ACHN (cell line): ENCODE results near the gene PHF19.

Experiments
- DNase-seq: peaks from one replicate; pipeline ENCODE4 v3.0.0-alpha.2; 2015
- in situ Hi-C: cut with HindIII; loops from 2 replicates; pipeline ENCODE4 v1.10.0; 2017; ENCODE audit warnings: low sequenced_read_pairs, low pct_ligation_motif_present, low pct_unique_long_range_greater_than_20kb

Gene PHF19

DNA sequence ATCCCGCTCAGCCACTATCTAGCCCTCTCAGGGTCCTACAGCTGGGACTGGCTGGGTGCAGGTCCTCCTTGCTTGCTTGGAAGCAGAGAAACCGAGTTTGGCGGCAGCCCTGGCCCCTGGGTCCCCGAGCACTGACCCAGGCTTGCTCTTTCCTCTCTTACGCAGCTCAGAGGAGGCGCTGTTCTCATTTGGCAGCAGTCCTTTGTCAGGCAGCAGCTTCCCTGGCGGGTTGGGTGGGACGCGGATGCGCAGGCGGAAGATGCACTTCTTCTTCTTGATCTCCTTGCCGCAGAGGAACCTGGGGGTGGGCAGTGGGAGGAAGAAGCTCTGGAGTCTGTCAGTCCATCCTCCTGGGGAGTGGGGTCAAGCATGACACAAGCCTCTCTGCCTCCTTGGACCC is 14.5 kb downstream of the PHF19 start:
- in situ Hi-C loops, result no loop called here

DNA sequence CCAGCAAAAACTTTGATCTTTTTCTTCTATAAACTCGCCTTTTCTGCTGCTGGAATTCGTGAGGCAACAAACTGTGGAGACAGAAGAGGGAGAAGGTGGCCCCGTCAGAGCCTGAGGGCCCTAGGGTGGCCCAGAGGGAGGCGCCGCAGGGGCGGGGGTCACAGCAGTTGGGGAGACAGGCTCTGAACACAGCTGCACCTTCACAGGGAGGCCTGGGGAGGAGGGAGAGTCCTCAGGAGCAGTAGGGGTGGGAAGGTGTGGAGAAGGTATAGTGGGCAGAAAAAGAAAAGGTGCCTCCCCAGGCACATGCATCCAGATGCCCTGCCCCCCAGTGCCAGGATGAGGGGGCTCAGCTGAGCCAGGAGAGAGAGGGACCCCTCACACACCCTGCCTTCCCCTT is 15.1 kb downstream of the PHF19 start:
- no peak for DNase-seq
- in situ Hi-C loops, result no loop called here

More for the DNA sequence above, 14.5 kb downstream of the PHF19 start:
- DNase-seq, result no peak

- in situ Hi-C loops, result no loop called here
- DNase-seq, result no peak
These were observed 16.9 kb downstream of the PHF19 start for GRCh38 chr9:120860083-120860482.

DNA sequence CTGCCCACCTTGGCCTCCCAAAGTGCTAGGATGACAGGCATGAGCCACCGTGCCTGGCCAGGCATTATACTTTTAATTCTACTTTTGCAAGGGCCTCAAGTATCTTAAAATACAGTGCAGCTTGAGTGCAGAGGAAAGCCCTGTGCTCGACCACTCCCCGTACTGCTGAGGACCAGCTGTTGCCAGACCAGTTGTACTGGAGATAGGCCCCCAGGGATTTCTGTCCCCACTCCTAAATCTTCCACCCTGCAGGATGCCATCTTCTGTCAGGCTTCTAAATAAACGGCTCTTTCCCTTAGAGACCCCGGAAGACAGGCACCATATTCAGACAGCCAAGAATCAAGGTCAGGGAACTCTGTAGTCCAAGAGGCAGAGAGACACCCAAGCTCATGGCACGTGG is 17.6 kb downstream of the PHF19 start:
- DNase-seq, result no peak
- in situ Hi-C loops, result no loop called here

DNA sequence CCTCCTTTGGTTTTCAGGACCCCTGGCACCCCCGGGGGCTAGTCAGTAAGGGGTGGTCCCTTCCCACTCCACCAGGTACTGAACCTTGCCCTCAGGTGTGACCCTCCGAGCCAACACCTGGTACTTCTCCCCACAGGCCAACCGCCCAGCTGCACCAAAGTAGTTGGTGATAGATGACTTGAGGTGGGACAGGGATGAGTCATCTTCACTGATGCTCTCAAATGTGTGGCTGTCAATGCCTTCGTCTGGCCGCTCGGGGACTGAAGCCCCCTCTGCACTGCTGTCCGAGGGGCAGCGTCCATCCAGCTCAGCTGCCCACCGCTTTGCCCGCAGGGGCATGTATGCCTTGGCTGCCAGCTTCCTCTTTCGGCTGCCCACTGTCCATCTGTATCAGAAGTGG is 19.1 kb downstream of the PHF19 start:
- DNase-seq, result no peak
- in situ Hi-C loops, result no loop called here

GRCh38 chr9:120857481-120857880 is 19.5 kb downstream of the PHF19 start:
- in situ Hi-C loops, result no loop called here
- no peak for DNase-seq

- DNase-seq, result no peak
- in situ Hi-C loops, result no loop called here
These were observed 20.3 kb downstream of the PHF19 start for GRCh38 chr9:120856700-120857099.

GRCh38 chr9:120855827-120856670 is 20.9 kb downstream of the PHF19 start:
- DNase-seq, result no peak
- in situ Hi-C loops, result no loop called here

DNA sequence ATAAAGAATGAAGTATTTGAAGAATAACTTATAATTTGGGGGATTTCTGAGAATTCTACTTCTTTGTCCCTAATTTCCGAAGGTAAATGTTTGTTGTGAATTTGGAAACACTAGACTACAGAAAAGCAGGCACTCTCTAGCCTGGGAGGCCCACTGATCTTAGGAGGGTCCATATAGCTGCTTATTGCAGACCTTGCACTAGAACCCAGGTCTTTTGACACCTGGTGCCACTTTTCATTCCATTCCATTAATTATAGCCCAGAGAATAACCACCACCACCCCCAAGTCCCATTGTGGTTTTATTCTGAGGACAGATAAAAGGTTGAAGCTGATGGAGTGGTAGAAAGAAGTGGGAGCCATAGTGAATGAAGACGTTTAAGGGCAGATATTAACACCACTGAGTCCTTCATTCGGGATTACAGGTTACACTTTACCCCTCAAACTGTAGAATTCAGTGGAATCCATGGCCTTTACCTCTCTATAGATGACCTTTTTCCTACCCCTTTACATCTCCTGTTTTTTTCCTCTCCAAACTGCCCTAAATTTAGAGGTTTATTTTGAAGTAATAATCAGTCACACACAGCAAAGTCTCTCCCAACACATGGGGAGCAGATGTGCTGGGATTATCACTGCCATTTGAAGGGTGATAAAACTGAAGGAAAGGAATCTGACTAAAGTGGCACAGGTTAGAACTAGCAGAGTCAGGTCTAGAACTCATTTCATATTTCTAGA is 22.2 kb downstream of the PHF19 start:
- DNase-seq, result no peak
- in situ Hi-C loops, result no loop called here

DNA sequence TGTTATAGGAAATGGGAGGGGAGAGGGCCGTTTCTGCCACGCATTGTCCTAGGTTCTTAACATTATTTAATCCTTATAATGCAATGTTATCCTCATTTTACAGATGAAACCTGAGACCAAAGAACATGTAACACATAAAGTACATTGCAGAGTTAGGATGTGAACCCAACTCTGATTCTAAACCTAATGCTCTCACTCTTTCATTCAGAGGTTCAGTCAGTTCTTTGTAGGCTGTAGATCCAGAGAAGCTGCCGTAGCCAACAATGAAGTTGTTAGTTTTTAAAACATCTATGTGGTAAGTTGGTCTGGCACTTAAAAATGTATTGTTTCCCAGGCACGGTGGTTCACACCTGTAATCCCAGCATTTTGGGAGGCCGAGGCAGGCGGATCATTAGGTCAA is 23.8 kb downstream of the PHF19 start:
- no peak for DNase-seq
- in situ Hi-C loops, result no loop called here

DNA sequence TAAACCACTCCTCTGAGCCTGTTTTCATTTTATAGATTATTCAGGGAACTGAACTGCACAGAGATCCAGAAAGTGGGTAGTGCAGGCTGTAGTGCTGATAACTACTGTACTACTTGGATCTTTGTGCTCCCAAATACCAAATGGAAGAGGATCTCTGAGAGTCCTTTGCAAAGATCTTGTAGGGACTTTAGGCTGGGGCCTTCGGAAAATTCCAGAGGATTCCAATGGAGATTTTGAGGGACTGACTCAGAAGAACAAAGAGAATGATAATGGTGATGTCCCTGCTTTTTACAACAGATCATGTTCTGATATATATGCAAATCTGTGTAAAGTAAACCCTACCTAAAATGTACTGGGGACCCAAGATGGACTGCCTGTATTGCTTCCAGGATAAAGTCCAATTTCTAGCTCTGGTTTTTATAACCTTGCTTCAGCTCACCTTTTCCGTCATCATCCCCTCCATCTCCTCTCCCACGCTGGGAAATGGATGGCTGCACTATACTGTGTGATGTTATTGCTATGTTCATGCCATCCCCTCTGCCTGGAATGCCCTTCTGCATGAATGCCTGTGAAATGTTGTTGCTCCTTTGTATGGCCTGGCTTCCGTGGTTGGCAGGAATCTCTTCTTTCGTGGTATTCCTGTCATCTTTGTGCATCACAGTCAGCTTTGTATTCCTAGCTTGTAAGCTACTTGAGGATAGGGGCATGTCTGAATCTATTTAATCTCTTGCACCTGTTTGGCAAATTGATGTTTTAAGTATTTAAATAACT is 24.6 kb downstream of the PHF19 start:
- in situ Hi-C loops, result no loop called here
- DNase-seq, result peak; percentile 58

DNA sequence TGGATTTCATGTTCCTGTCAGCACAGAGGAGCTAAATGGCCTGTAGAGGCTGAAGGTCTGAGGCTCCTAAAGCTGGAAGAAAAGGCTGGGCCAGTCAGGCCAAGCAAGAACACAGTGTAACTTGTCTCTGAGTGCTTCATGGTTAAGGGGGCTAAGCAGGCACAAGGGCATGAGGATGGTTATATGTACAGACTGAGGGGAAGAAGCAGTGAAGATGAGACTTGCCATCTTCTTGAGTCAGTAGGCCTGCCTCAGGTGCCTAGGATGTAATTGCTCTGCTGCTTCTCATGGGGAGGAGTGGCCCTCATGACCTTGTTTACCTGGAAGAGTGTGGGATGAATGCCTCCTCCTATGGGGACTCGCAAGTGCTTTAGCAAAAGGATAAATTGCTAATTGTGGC is 25.5 kb downstream of the PHF19 start:
- in situ Hi-C loops, result no loop called here
- no peak for DNase-seq

DNA sequence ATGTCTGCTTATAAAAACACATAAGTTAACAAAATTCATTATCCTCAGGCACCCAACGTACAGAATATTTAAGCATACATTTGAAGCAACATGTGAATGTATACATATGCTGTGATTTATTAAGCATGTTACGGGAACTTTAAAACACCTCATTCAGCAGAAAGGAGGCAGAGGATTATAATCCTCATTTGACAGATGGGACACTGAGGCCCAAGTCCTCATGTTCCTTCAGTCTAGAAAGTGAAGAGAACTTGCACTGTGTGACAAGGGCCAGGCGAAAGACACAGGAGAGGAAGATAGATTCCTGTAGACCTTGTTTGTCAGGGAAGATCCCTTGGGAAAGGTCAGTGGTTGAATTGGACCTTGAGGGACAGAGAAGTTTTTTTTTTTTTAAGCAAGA is 26.7 kb downstream of the PHF19 start:
- in situ Hi-C loops, result no loop called here
- no peak for DNase-seq

DNA sequence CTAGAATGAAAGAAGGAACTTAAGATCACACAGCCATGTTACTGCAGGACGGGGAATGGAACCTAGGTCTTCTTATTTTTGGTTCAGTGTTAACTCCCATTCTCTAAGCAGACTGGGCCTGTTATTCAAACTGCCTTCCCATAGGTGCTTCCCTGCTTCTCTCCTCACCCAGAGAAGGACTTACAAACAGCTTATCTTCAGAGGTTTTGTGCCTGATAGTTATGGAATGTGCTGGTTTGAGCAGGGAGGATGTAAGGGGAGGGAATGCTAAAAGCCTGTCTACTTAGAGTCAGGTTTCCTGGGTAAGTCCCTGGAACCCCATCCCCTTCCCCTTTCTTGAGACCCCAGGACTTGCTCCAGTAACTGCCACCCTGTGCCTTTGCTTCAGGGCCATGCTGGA is 30.1 kb downstream of the PHF19 start:
- DNase-seq, result no peak
- in situ Hi-C loops, result no loop called here

DNA sequence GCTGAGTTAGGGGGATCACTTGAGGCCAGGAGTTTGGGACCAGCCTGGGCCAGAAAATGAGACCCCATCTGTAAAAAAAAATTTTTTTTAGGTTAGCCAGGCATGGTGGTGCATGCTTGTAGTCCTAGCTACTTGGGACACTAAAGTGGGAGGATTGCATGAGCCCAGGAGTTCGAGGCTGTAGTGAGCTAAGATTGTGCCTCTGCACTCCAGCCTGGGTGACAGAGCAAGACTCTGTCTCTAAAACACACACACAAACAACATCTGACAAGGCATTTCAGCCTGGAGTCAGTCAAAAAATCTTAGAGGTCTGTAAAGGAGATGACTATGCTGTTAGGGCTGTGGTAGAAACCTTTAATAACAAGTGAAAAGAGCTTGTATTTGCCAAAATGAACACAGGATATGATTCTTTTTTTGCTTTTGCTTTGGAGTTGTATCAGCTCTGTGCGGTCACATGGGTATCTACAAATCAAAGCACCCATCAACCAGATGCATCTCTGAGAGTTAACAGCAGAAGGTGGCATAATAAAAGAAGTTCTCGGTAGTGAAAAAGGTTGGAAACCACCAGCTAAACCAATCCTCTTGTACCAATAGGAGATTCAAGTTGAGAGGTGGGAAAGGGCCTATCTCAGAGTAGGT is 30.6 kb downstream of the PHF19 start:
- in situ Hi-C loops, result no loop called here
- no peak for DNase-seq

DNA sequence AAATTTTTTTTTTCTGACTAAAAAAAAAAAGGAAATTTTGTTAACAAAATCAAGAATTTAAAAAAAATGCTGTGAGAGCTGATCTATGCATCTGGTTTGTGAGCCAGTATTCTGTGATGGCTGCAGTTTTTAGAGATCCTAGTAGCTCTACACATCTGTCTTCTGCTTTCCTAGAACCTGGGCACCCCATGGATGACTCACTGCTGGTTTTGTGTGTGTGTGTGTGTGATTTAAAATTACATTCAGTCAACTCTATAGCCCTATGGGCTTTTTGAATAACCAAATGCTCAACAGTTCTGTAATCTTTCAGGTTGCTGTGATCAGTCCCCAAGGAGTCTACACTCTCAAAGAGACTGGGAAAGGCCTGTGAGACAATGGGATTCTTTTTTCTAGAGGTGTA is 31.7 kb downstream of the PHF19 start:
- DNase-seq, result no peak
- in situ Hi-C loops, result no loop called here

DNA sequence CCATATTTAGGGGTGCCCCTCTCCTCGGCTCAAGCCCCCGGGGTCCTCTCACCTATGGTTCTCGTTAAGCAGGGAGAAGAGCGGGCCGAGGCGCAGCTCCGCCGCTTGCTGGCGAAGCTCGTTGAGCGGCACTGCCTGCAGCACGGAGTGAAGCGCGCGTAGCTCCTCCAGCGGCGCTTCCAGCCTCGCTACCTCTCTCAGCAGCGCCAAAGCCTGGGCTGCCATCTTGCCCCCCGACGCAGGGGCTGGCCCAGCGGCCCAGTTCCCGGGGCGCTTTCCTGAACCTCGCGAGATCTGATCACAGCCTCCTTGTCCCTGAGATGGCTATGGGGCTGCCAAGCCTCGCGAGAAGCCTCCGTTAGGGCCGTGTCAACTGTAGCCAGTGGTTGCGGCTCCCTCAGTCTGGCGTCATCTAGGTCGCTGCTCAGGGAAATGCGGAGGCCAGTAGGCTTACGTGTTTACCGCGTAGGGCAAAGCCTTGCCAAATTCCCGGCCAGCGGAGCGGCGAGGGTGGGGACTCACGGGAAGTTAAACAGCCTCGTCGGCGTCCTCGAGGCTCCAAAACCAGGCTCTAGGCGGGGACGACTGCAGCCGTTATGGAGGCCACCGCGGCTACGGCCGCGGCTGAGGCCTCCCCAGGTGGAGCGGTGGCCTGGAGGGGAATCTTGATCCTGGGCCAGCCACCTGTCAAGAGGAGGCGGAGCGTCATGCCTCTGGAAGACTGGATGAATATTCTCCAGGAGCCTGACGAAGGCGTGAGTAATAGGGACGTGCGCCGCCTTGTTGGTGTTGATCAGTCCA is 34.1 kb downstream of the PHF19 start, which contains the start of gene PSMD5:
PSMD5 (minus strand) TSS at position 238 of the 801 bp plus-strand sequence; CDS start at position 225, 13 bp downstream.
- in situ Hi-C loops, result no loop called here
- peak; percentile 99 for DNase-seq
